GM18526 (cell line): ENCODE data around the gene TTC12.

ENCODE experiments used
- POLR2A ChIP-seq: IDR thresholded peaks from 3 replicates; pipeline ENCODE4 v1.6.1; 2011; ENCODE audit not compliant: insufficient read length; ENCODE audit errors: extremely low read depth

The TTC12 gene

GRCh38 chr11:113296447-113297205 lies 17.8 kb upstream of the TTC12 start:
- TF ChIP-seq POLR2A = no peak

- TF ChIP-seq POLR2A = no peak
These were observed 9.5 kb upstream of the TTC12 start for GRCh38 chr11:113304916-113305315.

GRCh38 chr11:113305440-113306336 lies 8.7 kb upstream of the TTC12 start:
- no peak for TF ChIP-seq POLR2A

- TF ChIP-seq POLR2A = no peak
These were observed 5.8 kb upstream of the TTC12 start for GRCh38 chr11:113308601-113309000.

- TF ChIP-seq POLR2A = no peak
These were observed 2.8 kb upstream of the TTC12 start for GRCh38 chr11:113311536-113311935.

GRCh38 chr11:113313601-113314000 lies 782 bp upstream of the TTC12 start:
- TF ChIP-seq POLR2A = no peak

- TF ChIP-seq POLR2A = no peak
These were observed 356 bp upstream of the TTC12 start for GRCh38 chr11:113314065-113314388.

GRCh38 chr11:113315811-113316210 lies 1.4 kb downstream of the TTC12 start:
- TF ChIP-seq POLR2A = no peak

- TF ChIP-seq POLR2A = no peak
These were observed 1.9 kb downstream of the TTC12 start for GRCh38 chr11:113316256-113316655.

GRCh38 chr11:113317339-113317738 lies 3.0 kb downstream of the TTC12 start:
- no peak for TF ChIP-seq POLR2A

- TF ChIP-seq POLR2A = no peak
These were observed 4.7 kb downstream of the TTC12 start for GRCh38 chr11:113319085-113319484.

- TF ChIP-seq POLR2A = no peak
These were observed 7.8 kb downstream of the TTC12 start for GRCh38 chr11:113322158-113322557.

- no peak for TF ChIP-seq POLR2A
These were observed 9.9 kb downstream of the TTC12 start for GRCh38 chr11:113324250-113324649.

GRCh38 chr11:113329725-113330124 lies 15.3 kb downstream of the TTC12 start:
- no peak for TF ChIP-seq POLR2A

- TF ChIP-seq POLR2A = no peak
These were observed 17.1 kb downstream of the TTC12 start for GRCh38 chr11:113331441-113331840.

- no peak for TF ChIP-seq POLR2A
These were observed 17.6 kb downstream of the TTC12 start for GRCh38 chr11:113332023-113332422.

- TF ChIP-seq POLR2A = no peak
These were observed 18.4 kb downstream of the TTC12 start for GRCh38 chr11:113332638-113333329.
